ENCODE results near the gene RIMS4.

DNA sequence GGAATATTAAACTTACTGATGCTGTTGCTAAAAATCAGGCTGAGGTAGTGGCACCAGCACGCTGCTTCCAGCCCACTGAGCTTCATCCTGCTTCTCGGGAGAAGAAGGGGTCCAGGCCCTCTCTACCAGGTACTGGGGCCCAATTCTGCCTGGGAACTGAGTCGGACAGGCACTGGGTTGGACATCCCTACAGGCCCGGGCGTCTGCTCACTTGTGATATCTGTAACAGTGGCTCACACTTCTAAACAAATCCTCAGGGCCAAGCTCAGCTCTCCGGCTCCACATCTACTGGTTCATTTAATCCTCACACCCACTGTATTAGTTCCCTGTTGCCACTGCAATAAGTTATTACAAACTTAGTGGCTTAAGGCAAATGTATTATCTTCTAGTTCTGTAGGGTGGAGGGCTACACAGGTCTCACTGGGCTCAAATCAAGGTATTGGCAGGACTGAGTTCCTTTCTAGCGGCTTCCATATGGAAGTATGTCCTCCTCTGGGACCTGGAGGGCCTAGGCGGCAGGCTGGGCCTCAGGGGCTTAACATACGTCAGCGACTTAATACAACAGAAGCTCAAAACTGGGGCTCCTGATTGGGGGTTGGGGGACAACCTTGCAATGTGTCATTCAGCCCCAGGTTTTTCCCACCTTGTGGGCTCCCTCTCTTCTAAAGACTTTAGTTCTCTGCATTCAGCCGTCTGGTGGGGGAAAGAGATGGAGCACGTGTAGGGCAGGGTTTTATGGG is 66.3 kb downstream of the RIMS4 start:
- TF ChIP-seq POLR2AphosphoS5 (IDR thresholded peaks at IDR 0.05): no peak
- TF ChIP-seq POLR2A (IDR thresholded peaks at IDR 0.05): no peak
- TF ChIP-seq, protein P1, sequence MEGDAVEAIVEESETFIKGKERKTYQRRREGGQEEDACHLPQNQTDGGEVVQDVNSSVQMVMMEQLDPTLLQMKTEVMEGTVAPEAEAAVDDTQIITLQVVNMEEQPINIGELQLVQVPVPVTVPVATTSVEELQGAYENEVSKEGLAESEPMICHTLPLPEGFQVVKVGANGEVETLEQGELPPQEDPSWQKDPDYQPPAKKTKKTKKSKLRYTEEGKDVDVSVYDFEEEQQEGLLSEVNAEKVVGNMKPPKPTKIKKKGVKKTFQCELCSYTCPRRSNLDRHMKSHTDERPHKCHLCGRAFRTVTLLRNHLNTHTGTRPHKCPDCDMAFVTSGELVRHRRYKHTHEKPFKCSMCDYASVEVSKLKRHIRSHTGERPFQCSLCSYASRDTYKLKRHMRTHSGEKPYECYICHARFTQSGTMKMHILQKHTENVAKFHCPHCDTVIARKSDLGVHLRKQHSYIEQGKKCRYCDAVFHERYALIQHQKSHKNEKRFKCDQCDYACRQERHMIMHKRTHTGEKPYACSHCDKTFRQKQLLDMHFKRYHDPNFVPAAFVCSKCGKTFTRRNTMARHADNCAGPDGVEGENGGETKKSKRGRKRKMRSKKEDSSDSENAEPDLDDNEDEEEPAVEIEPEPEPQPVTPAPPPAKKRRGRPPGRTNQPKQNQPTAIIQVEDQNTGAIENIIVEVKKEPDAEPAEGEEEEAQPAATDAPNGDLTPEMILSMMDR (IDR thresholded peaks at IDR 0.05): no peak
